Renal cortex interstitium (tissue), 15 donors: ENCODE data around the gene SH2B2. TPM values are rescaled to one million over a fixed set of nuclear protein-coding genes. Genes with fewer than 3 reads are reported as not detected.

Experiments
- DNase-seq, 11 donors: peaks; one replicate each; pipeline ENCODE4 v3.0.0-alpha.2; 2013; ENCODE audit warnings: low read depth in 9 of 11, low spot score in 4 of 11; ENCODE audit errors: extremely low read depth in 1 of 11
- long read RNA-seq, 16 experiments: transcript quantifications; one replicate each; lab custom pipeline, GENCODE V29; 2026
- polyA plus RNA-seq, 3 donors: library from polyadenylated mRNA; unstranded; fragments of 120-200 nt; gene quantifications; one replicate each; pipeline ENCODE4 v1.2.1, GENCODE V29; 2013; ENCODE audit not compliant: insufficient read length in 3 of 3

SH2B2 gene
- polyA plus RNA-seq: 1 to 10 TPM; 4.1 to 5.3 (median 4.2) TPM
- long read RNA-seq, donor 1: 0 reads
- long read RNA-seq, donor 2: 0 reads
- long read RNA-seq, donor 3: 0 reads
- long read RNA-seq, donor 4: 0 reads
- long read RNA-seq, donor 5: 0 reads
- long read RNA-seq, donor 6: 0 reads
- long read RNA-seq, donor 7, partial matches to known transcripts: 0 of 1 reads
- long read RNA-seq, donor 7, other reads (novel, unspliced or antisense): 0 of 1 reads
- long read RNA-seq, donor 8: 0 reads
- long read RNA-seq, donor 9: 0 reads
- long read RNA-seq, donor 10, partial matches to known transcripts: 0 of 1 reads
- long read RNA-seq, donor 10, other reads (novel, unspliced or antisense): 0 of 1 reads
- long read RNA-seq, donor 11: 0 reads
- long read RNA-seq, donor 12: 0 reads
- long read RNA-seq, donor 13: 0 reads
- long read RNA-seq, donor 14: 0 reads
- long read RNA-seq, donor 15: 0 reads
- long read RNA-seq, donor 16, partial matches to known transcripts: 0 of 1 reads
- long read RNA-seq, donor 16, other reads (novel, unspliced or antisense): 0 of 1 reads

DNA sequence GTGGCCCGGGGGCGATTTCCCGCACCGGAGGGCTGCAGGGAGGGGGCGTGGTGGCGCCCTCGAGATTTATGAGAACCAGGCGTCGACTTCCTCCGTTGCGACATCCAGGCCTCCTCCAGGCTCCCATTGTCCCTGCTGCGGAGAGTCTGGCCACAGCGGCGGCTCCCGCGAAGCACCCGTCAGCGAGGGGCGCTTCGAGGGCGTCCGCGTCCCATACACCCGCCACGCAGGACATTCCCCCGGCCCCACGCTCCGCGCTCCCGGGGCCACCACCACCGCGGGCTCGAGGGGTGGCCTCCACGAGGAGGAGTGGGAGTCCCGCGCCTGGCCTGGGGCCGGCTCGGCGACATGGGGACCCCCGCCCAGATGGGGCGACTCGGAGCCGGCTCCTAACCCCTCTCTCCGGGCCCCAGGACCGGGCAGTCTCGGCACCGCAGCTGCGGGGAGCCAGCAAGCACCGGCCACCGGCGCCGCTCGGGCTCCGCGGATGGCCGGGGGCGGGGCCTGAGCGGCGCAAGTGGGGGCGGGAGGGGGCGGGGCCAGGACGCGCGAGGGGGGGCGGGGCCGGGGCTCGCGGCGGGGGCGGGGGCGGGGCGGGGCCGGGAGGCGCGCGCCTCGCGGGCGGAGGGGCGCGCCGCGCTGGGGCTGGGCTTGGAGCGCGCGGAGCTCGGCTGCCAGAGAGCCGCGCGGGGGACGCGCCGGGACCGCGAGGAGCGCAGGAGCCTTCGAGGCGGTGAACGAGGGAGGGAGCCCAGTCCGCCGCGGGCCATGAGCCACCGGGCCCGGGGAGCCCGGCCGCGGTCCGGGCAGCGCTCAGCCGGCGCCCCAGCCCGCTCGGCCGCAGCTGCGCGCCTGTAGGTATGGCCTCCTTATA is at the start of gene SH2B2:
SH2B2 (plus strand) TSS at position 632 of the 874 bp plus-strand sequence. CDS start 13,683 bp downstream, outside the sequence.
- peak in 3 of 11 donors; percentile 59 to 66 (median 61) for DNase-seq

DNA sequence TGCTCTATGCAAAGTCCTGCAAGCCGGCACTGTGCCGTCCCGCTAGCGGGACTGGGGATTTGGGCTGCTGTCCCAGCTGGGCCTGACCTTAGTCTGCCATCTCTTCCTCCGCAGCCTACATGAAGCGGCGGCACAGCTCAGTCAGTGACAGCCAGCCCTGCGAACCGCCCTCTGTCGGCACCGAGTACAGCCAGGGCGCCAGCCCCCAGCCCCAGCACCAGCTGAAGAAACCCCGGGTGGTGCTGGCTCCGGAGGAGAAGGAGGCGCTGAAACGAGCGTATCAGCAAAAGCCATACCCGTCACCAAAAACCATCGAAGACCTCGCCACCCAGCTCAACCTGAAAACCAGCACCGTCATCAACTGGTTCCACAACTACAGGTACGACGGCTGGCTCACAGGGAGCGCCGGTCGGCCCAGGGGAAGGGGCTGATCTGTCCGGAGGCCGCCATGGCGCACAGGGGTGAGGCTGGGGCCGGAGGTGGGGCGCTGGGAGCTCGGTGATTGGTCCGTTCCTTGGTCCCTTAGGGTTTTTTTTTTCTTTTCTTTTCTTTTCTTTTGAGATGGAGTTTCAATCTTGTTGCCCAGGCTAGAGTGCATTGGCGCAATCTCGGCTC is 47.4 kb upstream of the SH2B2 start:
- DNase-seq: no peak

- DNase-seq: no peak
These were observed 45.2 kb upstream of the SH2B2 start for GRCh38 chr7:102241431-102241830.

DNA sequence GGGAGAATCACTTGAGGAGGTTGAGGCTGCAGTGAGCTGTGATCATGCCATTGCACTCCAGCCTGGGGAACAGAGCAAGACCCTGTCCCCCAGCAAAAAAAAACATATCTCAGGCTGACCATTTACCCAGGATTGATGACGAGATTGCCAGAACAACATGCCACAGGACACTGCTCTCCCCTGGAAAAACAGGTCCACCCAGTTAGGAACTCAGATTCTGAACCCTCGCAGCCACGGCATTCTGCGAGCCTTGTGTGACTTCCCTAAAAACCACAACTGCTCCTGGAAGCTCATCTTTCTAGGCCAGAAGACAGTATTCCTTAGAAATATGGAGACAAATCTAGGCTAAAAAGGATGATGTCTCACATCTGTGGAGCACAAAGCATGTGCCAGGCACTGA is 42.1 kb upstream of the SH2B2 start:
- peak in 1 of 11 donors; percentile 5 for DNase-seq

DNA sequence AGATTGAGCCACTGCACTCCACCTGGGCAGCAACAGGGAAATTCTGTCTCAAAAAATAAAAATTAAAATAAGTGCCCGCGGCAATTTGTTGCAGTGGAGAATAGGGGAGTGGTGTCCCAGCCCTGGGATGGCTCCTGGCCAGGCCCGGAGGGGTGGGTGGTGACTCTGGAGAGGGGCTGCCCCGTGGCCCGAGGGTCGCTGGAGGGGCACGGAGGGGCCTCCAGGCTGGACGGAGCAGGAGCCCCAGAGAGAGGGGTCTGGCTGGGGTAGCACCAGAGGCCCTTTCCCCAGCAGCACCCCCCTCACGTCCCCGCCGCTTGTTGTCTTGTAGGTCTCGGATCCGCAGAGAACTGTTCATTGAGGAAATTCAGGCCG is 38.6 kb upstream of the SH2B2 start:
- DNase-seq: no peak

DNA sequence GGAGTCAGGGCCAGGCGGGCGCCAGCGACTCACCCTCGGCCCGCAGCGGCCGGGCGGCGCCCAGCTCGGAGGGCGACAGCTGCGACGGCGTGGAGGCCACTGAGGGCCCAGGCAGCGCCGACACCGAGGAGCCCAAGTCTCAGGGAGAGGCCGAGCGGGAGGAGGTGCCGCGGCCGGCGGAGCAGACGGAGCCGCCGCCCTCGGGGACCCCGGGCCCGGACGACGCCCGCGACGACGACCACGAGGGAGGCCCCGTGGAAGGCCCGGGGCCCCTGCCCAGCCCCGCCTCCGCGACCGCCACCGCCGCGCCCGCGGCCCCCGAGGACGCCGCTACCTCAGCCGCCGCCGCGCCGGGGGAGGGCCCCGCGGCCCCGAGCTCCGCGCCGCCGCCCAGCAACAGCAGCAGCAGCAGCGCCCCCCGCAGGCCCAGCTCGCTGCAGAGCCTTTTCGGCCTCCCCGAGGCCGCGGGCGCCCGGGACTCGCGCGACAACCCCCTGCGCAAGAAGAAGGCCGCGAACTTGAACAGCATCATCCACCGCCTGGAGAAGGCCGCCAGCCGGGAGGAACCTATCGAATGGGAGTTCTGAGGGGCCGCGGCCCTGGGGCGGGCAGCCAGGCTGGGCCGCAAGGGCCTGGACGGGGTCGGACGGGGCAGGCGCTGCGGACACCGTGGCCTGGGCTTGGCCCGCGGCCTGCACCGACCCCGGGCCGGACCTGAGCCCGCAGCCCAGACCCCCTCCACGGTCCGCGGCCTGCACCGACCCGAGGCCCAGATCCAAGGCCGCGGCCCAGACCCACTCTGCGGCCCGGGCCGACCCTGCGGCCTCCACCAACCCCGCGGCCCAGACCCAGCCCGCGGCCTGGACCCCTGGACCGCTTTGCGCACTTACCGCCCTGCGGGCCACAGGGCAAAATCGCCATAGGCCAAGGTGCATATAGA is 37.9 kb upstream of the SH2B2 start:
- DNase-seq: no peak

- no peak for DNase-seq
These were observed 34.9 kb upstream of the SH2B2 start for GRCh38 chr7:102251531-102252365.

- DNase-seq: no peak
These were observed 34.2 kb upstream of the SH2B2 start for GRCh38 chr7:102252366-102252982.

GRCh38 chr7:102253066-102253972 is 33.3 kb upstream of the SH2B2 start:
- no peak for DNase-seq

DNA sequence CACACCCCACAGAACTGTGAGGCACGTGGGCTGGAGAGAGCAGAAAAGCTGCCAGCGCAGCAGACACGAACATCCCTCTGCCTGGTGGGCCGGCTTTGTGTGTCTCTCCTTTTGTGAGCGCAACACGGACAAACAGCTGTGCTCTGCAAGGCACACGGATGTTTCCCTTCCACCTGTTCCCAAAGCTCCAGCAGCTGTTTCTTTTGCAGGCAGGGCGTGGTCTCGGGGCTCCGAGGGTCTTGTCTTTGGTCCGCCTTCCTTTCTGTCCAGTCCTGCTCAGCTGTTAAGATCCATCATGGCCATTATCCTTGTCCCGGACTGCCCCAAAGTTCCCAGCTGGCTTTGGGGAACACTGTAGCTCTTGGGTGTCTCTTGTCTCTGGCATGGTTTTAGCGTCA is 32.7 kb upstream of the SH2B2 start:
- no peak for DNase-seq

GRCh38 chr7:102254521-102254920 is 32.1 kb upstream of the SH2B2 start:
- DNase-seq: no peak

GRCh38 chr7:102255501-102255900 is 31.2 kb upstream of the SH2B2 start:
- DNase-seq: no peak

- no peak for DNase-seq
These were observed 30.8 kb upstream of the SH2B2 start for GRCh38 chr7:102255916-102256315.

GRCh38 chr7:102258073-102258748 is 28.5 kb upstream of the SH2B2 start:
- DNase-seq: no peak

- DNase-seq: no peak
These were observed 27.9 kb upstream of the SH2B2 start for GRCh38 chr7:102258749-102259107.

DNA sequence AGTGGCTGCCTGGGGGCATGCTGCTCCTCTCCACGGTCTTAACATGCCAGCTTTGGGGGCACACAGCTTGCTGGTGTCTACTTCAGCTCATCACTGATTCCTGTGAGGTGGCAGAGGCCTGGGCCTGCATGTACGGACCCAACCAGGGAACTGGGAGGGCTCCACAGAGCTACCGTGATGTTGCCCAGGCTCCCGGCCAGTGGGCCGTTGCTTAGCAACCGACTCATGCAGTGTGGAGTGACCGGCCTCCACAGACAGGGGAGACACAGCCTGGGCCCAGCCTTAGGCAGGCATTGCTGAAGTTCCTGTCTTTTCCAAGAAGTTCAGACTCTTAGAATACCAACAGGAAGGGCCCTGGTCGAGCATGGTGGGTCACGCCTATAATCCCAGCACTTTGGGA is 25.8 kb upstream of the SH2B2 start:
- DNase-seq: no peak
